CD4-positive, alpha-beta T cell treated with Interleukin-4 for 1 hour (primary cell): ENCODE data around the gene HERPUD2.
"Not testable (repeated sequence)": the region's sequence is repeated elsewhere in the genome, so short reads cannot be mapped to it uniquely, and the experiment has no call there.

ENCODE experiments used
- DNase-seq, 2 donors: peaks; one replicate each; pipeline ENCODE4 v3.0.0-alpha.2; 2020 to 2022

Gene HERPUD2

GRCh38 chr7:35604595-35604994 is 90.3 kb downstream of the HERPUD2 start:
- DNase-seq, result no peak

DNA sequence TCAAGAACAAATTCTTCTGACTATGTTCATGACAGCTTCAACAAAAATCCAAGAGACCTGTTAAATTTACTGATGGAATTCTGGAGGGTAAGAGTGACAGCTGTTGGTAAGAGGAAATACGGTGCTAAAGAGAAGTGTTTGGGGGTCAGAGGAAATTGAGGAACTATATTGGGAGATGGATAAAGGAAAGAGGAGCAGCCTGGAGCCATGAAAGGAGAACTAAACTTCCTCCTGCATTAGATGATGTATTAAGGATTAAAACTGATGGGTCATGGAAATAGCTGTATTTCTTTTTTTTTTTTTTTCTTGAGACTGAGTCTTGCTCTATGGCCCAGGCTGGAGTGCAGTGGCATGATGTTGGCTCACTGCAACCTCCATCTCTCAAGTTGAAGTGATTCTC is 95.3 kb downstream of the HERPUD2 start:
- no peak for DNase-seq

GRCh38 chr7:35599061-35599460 is 95.9 kb downstream of the HERPUD2 start:
- no peak for DNase-seq

DNA sequence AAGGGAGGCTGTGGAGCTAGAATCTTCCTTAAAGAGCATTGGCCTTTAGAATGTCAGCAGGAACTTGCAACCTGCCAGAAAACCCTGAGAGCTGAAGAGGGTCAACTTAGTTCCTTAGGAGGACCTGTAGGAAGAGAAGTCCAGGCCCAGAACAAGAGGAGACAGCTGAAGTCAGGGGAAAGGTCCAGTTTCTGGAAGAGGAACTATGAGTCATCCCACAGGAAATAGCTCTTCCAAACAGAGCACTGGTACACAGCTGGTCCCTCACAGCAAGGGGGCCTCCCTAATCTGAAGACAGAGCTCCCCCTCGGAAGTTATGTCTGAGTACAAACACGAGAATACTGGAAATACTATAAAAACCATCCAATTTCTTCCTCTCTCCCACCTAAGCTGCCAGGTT is 98.9 kb downstream of the HERPUD2 start:
- no peak for DNase-seq

DNA sequence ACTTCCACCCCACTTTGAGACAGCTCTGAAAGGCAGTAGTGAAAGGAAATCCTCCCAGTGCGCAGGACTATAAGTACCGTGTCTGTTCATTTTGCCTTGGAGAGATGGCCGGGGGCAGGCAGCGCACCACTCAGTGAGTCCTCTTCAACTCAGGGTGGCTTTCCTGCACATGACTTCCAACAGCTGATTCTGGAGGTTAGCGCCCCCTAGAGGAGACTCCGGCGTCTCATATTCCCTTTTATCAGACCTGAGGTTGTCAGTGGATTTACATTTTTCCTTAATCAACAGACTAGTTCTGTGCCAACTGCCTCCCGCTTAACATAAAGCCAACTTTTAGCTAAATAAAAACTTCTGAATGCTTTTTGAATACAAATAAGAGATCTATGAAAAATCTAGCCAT is 101.0 kb downstream of the HERPUD2 start:
- DNase-seq, result no peak

- no peak for DNase-seq
These were observed 106.3 kb downstream of the HERPUD2 start for GRCh38 chr7:35588647-35589046.

GRCh38 chr7:35584990-35585389 is 109.9 kb downstream of the HERPUD2 start:
- DNase-seq, result no peak

DNA sequence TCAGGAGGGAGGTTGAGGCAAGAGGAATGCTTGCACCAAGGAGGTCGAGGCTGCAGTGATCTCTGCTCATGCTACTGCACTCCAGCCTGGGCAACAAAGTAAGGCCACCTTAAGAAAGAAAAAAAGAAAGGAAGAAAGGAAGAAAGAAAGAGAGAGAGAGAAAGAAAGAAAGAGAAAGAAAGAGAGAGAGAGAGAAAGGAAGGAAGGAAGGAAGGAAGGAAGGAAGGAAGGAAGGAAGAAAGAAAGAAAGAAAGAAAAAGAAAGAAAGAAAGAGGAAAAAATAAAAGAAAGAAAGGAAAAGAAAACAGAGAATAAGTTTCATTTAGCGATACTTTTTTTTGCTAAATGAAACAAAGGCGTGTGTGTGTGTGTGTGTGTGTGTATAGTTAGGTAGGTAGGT is 110.4 kb downstream of the HERPUD2 start:
- not testable (repeated sequence) for DNase-seq
